NT2/D1 (cell line): ENCODE measurements around the gene WDR44.
"Not testable (repeated sequence)": the region's sequence is repeated elsewhere in the genome, so short reads cannot be mapped to it uniquely, and the experiment has no call there.

ENCODE experiments used
- DNase-seq: peaks from one replicate; pipeline ENCODE4 v3.0.0-alpha.2; 2011; ENCODE audit warnings: low read depth, low spot score
- H3K27me3 ChIP-seq: 2 replicates; pipeline ENCODE4 v1.6.0; 2011; ENCODE audit warnings: mild to moderate bottlenecking; ENCODE audit not compliant: insufficient read length, insufficient read depth
- H3K36me3 ChIP-seq: 2 replicates; pipeline ENCODE4 v1.6.1; 2011; ENCODE audit warnings: mild to moderate bottlenecking, low read length, mixed read lengths; ENCODE audit not compliant: insufficient read depth, insufficient read length
- H3K4me1 ChIP-seq: 2 replicates; pipeline ENCODE4 v1.5.1; 2011; ENCODE audit not compliant: insufficient read depth, insufficient read length
- H3K4me3 ChIP-seq: 2 replicates; pipeline ENCODE4 v1.5.1; 2011; ENCODE audit warnings: low read depth; ENCODE audit not compliant: insufficient read length
- H3K9ac ChIP-seq: 2 replicates; pipeline ENCODE4 v1.6.0; 2011; ENCODE audit warnings: low read depth; ENCODE audit not compliant: insufficient read length
- H3K9me3 ChIP-seq: 2 replicates; pipeline ENCODE4 v1.5.1; 2011; ENCODE audit warnings: mild to moderate bottlenecking, low read length; ENCODE audit not compliant: insufficient read depth
- SUZ12 ChIP-seq: IDR thresholded peaks from 2 replicates; pipeline ENCODE4 v1.6.1; 2011; ENCODE audit not compliant: insufficient read length, insufficient read depth; ENCODE audit errors: extremely low read depth
- YY1 ChIP-seq: IDR thresholded peaks from 2 replicates; pipeline ENCODE4 v1.6.1; 2011; ENCODE audit not compliant: insufficient read length, insufficient read depth
- ZNF274 ChIP-seq: IDR thresholded peaks from 2 replicates; pipeline ENCODE4 v1.6.1; 2011; ENCODE audit warnings: mild to moderate bottlenecking, low read depth, low read length

The WDR44 gene

GRCh38 chrX:118468122-118468521 is 122.2 kb downstream of the WDR44 start:
- peaks cover 14% of the 10 kb centered on the region for H3K9me3 ChIP-seq
- no peaks in the 10 kb centered on the region for H3K36me3 ChIP-seq
- TF ChIP-seq SUZ12 (no peak), ZNF274 (no peak), YY1 (no peak)
- DNase-seq: no peak
- no peak overlapping the region for H3K9ac ChIP-seq
- H3K4me3 ChIP-seq: no peak overlapping the region
- no peaks in the 10 kb centered on the region for H3K4me1 ChIP-seq
- H3K27me3 ChIP-seq: no peaks in the 10 kb centered on the region

GRCh38 chrX:118470721-118471347 is 124.9 kb downstream of the WDR44 start:
- H3K27me3 ChIP-seq, H3K36me3 ChIP-seq, H3K4me1 ChIP-seq, H3K4me3 ChIP-seq, H3K9ac ChIP-seq, DNase-seq: not testable (repeated sequence)
- peaks cover 14% of the 10 kb centered on the region for H3K9me3 ChIP-seq

- Histone ChIP-seq H3K4me3 (no peak overlapping the region), H3K36me3 (no peaks in the 10 kb centered on the region), H3K27me3 (no peaks in the 10 kb centered on the region), H3K4me1 (no peaks in the 10 kb centered on the region), H3K9ac (no peak overlapping the region), H3K9me3 (peaks cover 14% of the 10 kb centered on the region)
- TF ChIP-seq SUZ12 (no peak), YY1 (no peak), ZNF274 (no peak)
- DNase-seq: no peak
Observed at GRCh38 chrX:118474586-118474985, 128.7 kb downstream of the WDR44 start.

GRCh38 chrX:118475903-118476302 is 130.0 kb downstream of the WDR44 start:
- H3K9me3 ChIP-seq: peaks cover 4% of the 10 kb centered on the region
- H3K27me3 ChIP-seq: no peaks in the 10 kb centered on the region
- TF ChIP-seq SUZ12 (no peak), YY1 (no peak), ZNF274 (no peak)
- H3K4me1 ChIP-seq: no peaks in the 10 kb centered on the region
- H3K4me3 ChIP-seq: no peak overlapping the region
- H3K36me3 ChIP-seq: no peaks in the 10 kb centered on the region
- peak overlapping the region; percentile 10 for H3K9ac ChIP-seq
- no peak for DNase-seq

GRCh38 chrX:118480172-118480571 is 134.3 kb downstream of the WDR44 start:
- Histone ChIP-seq H3K27me3 (no peaks in the 10 kb centered on the region), H3K9ac (no peak overlapping the region), H3K4me3 (no peak overlapping the region), H3K36me3 (no peaks in the 10 kb centered on the region), H3K4me1 (no peaks in the 10 kb centered on the region), H3K9me3 (no peaks in the 10 kb centered on the region)
- no peak for DNase-seq
- no peak for TF ChIP-seq SUZ12
- TF ChIP-seq ZNF274: no peak
- TF ChIP-seq YY1: no peak

GRCh38 chrX:118482384-118482783 is 136.5 kb downstream of the WDR44 start:
- H3K9ac ChIP-seq, H3K36me3 ChIP-seq, H3K4me1 ChIP-seq, H3K4me3 ChIP-seq, DNase-seq, H3K27me3 ChIP-seq, H3K9me3 ChIP-seq: not testable (repeated sequence)

GRCh38 chrX:118484216-118484903 is 138.5 kb downstream of the WDR44 start:
- TF ChIP-seq ZNF274 (no peak), YY1 (no peak), SUZ12 (no peak)
- Histone ChIP-seq H3K27me3 (no peaks in the 10 kb centered on the region), H3K36me3 (no peaks in the 10 kb centered on the region), H3K9ac (no peak overlapping the region), H3K4me1 (no peaks in the 10 kb centered on the region), H3K9me3 (no peaks in the 10 kb centered on the region), H3K4me3 (no peak overlapping the region)
- no peak for DNase-seq

- H3K9ac ChIP-seq, H3K4me3 ChIP-seq, H3K36me3 ChIP-seq, H3K4me1 ChIP-seq, H3K27me3 ChIP-seq, DNase-seq, H3K9me3 ChIP-seq: not testable (repeated sequence)
Observed at GRCh38 chrX:118486693-118487092, 140.8 kb downstream of the WDR44 start.
